MCF 10A (cell line): ENCODE measurements around the gene TSSK2. TPM values are rescaled to one million over a fixed set of nuclear protein-coding genes. Genes with fewer than 3 reads are reported as not detected.
A peak's percentile ranks its signal among the peaks of the same experiment; 100 is the strongest.

Experiments
- BruUV-seq: library from RNA; stranded (reverse); fragments of 400-500 nt; replicated peaks from 2 replicates; lab custom pipeline; 2021; lab: Mats Ljungman, UMichigan
- CTCF ChIA-PET: fragments of 300-600 bp; sonication (Branson Sonifier 250); formaldehyde crosslinking; extraction: SDS; loops from one replicate; lab custom pipeline; 2021; ENCODE audit warnings: antibody characterized with exemption, inconsistent platforms; lab: Yijun Ruan, JAX
- POLR2A ChIA-PET: fragments of 300-600, 350-650 bp; sonication (Branson Sonifier 250); formaldehyde crosslinking; extraction: SDS; loops from one replicate; lab custom pipeline; 2020; ENCODE audit warnings: antibody characterized with exemption, inconsistent platforms; lab: Yijun Ruan, JAX
- DNase-seq: peaks from one replicate; pipeline ENCODE4 v3.0.0-alpha.2; 2018; ENCODE audit not compliant: unreplicated experiment
- H3K27ac Mint-ChIP-seq: one replicate; pipeline ENCODE4 v1.8.0; 2022; ENCODE audit warnings: mild to moderate bottlenecking, low read depth, mixed read lengths; ENCODE audit not compliant: unreplicated experiment
- H3K27me3 Mint-ChIP-seq: one replicate; pipeline ENCODE4 v1.8.0; 2022; ENCODE audit warnings: mixed read lengths; ENCODE audit not compliant: insufficient read depth, unreplicated experiment
- H3K36me3 Mint-ChIP-seq: one replicate; pipeline ENCODE4 v1.8.0; 2022; ENCODE audit warnings: mild to moderate bottlenecking, moderate library complexity, mixed read lengths; ENCODE audit not compliant: insufficient read depth, unreplicated experiment
- H3K4me1 Mint-ChIP-seq: one replicate; pipeline ENCODE4 v1.8.0; 2022; ENCODE audit warnings: mixed read lengths; ENCODE audit not compliant: insufficient read depth, unreplicated experiment
- H3K4me3 Mint-ChIP-seq: one replicate; pipeline ENCODE4 v1.8.0; 2022; ENCODE audit warnings: mild to moderate bottlenecking, moderate library complexity, mixed read lengths; ENCODE audit not compliant: unreplicated experiment
- H3K9me3 Mint-ChIP-seq: one replicate; pipeline ENCODE4 v1.8.0; 2022; ENCODE audit warnings: mixed read lengths; ENCODE audit not compliant: unreplicated experiment
- CTCF ChIP-seq: fragments of 200-600 bp; IDR thresholded peaks from one replicate; pipeline ENCODE4 v1.8.0; 2022; ENCODE audit warnings: antibody characterized with exemption, mild to moderate bottlenecking; ENCODE audit not compliant: unreplicated experiment
- intact Hi-C: fragments of 100-400 bp; cut with micrococcal nuclease; formaldehyde crosslinking; loops from 2 replicates; pipeline ENCODE4 v1.14.1; 2022
- total RNA-seq: library from RNA; stranded (reverse); gene quantifications from 2 replicates; pipeline ENCODE4 v1.2.3, GENCODE V29; 2022

The TSSK2 gene
- total RNA-seq, 1 experiment from 2014 or later = not detected

- intact Hi-C loops = no loop called here
- BruUV-seq = no TSS peak
- Mint-ChIP-seq H3K9me3 (no peaks in the 10 kb centered on the region), H3K4me3 (no peak overlapping the region), H3K27ac (peak overlapping the region; percentile 77), H3K36me3 (peaks cover 38% of the 10 kb centered on the region), H3K27me3 (no peaks in the 10 kb centered on the region), H3K4me1 (peaks cover 10% of the 10 kb centered on the region)
- TF ChIP-seq CTCF = no peak
- no peak for DNase-seq
- POLR2A ChIA-PET = interaction anchor here (0.6 to 2.0 kb wide), 7 partner anchors 8 to 1158 kb away, joined by 3 to 8 read pairs (median 6); partner anchors contain the start of genes DGCR2 and SLC25A1
- CTCF ChIA-PET = interaction anchor here (0.7 to 1.4 kb wide), 4 partner anchors 13 to 32 kb away, joined by 3 to 4 read pairs (median 3); no protein-coding TSS in a partner anchor
Measured at GRCh38 chr22:19098157-19098556, 33.0 kb upstream of the TSSK2 start.

- TF ChIP-seq CTCF = no peak
- Mint-ChIP-seq H3K36me3 (peaks cover 12% of the 10 kb centered on the region), H3K27me3 (no peaks in the 10 kb centered on the region), H3K27ac (no peak overlapping the region), H3K4me3 (no peak overlapping the region), H3K9me3 (no peaks in the 10 kb centered on the region), H3K4me1 (peaks cover 20% of the 10 kb centered on the region)
- CTCF ChIA-PET = interaction anchor here (0.6 to 0.8 kb wide), 3 partner anchors 11 to 75 kb away, joined by 3 to 5 read pairs (median 4); no protein-coding TSS in a partner anchor
- POLR2A ChIA-PET = interaction anchor here (0.7 kb wide), 1 partner anchor 1323 kb away, joined by 3 read pairs; no protein-coding TSS in a partner anchor
- no TSS peak for BruUV-seq
- DNase-seq = no peak
- intact Hi-C loops = no loop called here
Measured at GRCh38 chr22:19103880-19104821, 27.0 kb upstream of the TSSK2 start.

GRCh38 chr22:19105456-19105855, 25.7 kb upstream of the TSSK2 start:
- H3K4me1 Mint-ChIP-seq = peaks cover 29% of the 10 kb centered on the region
- TF ChIP-seq CTCF = no peak
- no TSS peak for BruUV-seq
- peaks cover 7% of the 10 kb centered on the region for H3K36me3 Mint-ChIP-seq
- DNase-seq = no peak
- no peaks in the 10 kb centered on the region for H3K27me3 Mint-ChIP-seq
- H3K27ac Mint-ChIP-seq = no peak overlapping the region
- no peaks in the 10 kb centered on the region for H3K9me3 Mint-ChIP-seq
- ChIA-PET POLR2A (no interaction called here), CTCF (no interaction called here)
- intact Hi-C loops = no loop called here
- no peak overlapping the region for H3K4me3 Mint-ChIP-seq
